H4 (cell line): Measurements from ENCODE around the gene KCNC3. TPM values are rescaled to one million over a fixed set of nuclear protein-coding genes. Genes with fewer than 3 reads are reported as not detected.

Source experiments
- DNase-seq: peaks from one replicate; pipeline ENCODE4 v3.0.0-alpha.2; 2015; ENCODE audit warnings: low spot score
- total RNA-seq: library from RNA; depleted of rRNA; stranded (reverse); fragments of >200 nt; shearing (Covaris generic); gene quantifications from 2 replicates; pipeline ENCODE4 v1.2.3, GENCODE V29; 2014

The KCNC3 gene
- total RNA-seq, 1 experiment from 2014 or later, result 0.06 TPM

GRCh38 chr19:50311723-50312635 lies 17.2 kb downstream of the KCNC3 start:
- peak; percentile 81 for DNase-seq

- DNase-seq, result no peak
Observed at GRCh38 chr19:50310759-50311465, 18.3 kb downstream of the KCNC3 start.

GRCh38 chr19:50309396-50310125 lies 19.6 kb downstream of the KCNC3 start:
- no peak for DNase-seq

DNA sequence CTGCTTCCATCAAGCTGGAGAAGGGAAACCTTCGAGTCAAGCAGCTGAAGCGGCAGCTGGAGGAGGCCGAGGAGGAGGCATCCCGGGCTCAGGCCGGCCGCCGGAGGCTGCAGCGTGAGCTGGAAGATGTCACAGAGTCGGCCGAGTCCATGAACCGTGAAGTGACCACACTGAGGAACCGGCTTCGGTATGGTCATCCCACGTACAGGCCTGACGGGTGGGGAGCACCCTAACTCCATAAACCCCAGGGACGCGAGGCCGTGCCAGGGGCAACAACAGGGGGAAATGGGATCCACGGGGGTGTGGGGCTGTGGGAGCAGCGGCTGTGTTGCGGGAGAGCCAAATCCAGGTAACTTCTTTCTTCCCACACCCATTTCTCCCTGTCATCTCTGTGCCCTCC lies 20.2 kb downstream of the KCNC3 start:
- no peak for DNase-seq

- no peak for DNase-seq
Observed at GRCh38 chr19:50303558-50303957, 25.6 kb downstream of the KCNC3 start.

GRCh38 chr19:50301607-50301971 lies 27.6 kb downstream of the KCNC3 start:
- no peak for DNase-seq

GRCh38 chr19:50300814-50301606 lies 28.2 kb downstream of the KCNC3 start:
- peak; percentile 91 for DNase-seq

- DNase-seq, result no peak
Observed at GRCh38 chr19:50300051-50300450, 29.1 kb downstream of the KCNC3 start.

DNA sequence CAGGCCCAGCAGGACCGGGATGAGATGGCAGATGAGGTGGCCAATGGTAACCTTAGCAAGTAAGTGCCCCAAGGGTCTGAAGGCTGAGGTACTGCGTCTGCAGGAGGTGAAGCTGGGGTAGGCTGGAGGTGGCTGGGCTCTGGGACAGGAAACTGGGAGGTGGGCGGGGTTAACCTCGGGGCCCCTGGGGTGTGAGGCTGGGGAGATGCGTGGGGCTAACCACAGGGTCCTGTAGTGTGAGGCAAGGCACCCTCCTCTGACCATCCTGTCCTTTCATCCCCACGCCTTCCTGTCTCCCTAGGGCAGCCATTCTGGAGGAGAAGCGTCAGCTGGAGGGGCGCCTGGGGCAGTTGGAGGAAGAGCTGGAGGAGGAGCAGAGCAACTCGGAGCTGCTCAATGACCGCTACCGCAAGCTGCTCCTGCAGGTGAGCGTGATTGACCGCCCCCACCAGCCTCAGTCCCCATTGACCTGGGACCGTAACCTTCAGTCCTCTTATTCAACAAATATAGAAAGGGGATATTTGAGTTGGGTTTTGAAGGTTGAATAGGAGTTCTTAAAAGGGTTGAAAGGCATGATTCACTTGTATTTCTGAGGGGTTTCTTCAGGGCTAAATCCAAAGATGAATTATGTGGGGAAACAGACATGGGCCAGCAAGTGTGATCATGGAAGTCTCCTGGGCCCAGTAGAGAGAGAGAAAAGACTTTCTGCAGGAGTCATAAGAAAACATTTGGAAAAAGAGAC lies 35.7 kb downstream of the KCNC3 start:
- no peak for DNase-seq

- no peak for DNase-seq
Observed at GRCh38 chr19:50292216-50292827, 36.9 kb downstream of the KCNC3 start.

DNA sequence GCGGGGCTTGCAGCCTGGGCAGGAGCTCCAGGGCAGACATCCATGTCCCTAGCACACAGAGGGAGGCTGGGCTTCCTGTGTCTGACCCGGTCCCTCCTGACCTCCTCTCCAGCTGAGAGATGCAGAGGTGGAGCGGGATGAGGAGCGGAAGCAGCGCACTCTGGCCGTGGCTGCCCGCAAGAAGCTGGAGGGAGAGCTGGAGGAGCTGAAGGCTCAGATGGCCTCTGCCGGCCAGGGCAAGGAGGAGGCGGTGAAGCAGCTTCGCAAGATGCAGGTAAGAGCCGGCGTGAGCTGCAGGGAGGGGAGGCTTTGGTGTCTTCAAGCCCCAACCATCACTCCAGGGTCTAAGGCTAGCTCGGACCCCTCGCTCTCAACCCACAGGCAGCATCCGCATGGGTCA lies 38.4 kb downstream of the KCNC3 start:
- no peak for DNase-seq

DNA sequence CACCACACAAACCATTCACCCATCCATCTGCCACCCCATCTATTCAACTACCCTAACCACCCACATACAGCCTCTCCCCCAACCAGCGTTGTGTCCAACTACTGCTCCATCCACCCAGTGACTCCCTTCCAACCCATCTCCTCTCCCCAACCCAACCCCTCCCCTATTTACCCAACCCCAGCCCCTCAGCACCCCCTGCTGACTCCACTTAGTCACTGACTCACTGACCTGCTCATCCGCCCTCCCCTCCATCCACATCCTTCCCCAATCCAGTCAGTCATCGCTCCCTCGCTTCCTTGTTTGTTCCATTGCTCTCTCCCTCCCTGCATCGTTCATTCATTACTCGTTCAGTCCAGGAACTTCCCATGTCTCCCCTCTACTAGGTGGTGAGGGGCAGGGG lies 39.2 kb downstream of the KCNC3 start:
- no peak for DNase-seq

GRCh38 chr19:50288954-50289353 lies 40.2 kb downstream of the KCNC3 start:
- no peak for DNase-seq

GRCh38 chr19:50287331-50287730 lies 41.8 kb downstream of the KCNC3 start:
- DNase-seq, result no peak

GRCh38 chr19:50286443-50286842 lies 42.7 kb downstream of the KCNC3 start:
- no peak for DNase-seq

GRCh38 chr19:50285833-50286232 lies 43.3 kb downstream of the KCNC3 start:
- DNase-seq, result no peak

DNA sequence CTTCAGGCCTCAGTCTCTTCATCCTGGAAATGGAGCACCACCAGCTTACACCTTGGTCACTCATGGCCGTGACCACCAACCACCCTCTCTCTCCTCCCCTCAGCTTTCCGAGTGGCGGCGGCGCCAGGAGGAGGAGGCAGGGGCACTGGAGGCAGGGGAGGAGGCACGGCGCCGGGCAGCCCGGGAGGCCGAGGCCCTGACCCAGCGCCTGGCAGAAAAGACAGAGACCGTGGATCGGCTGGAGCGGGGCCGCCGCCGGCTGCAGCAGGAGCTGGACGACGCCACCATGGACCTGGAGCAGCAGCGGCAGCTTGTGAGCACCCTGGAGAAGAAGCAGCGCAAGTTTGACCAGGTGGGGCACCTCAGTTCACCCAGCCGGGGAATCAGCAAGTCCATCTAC lies 47.7 kb downstream of the KCNC3 start:
- DNase-seq, result peak; percentile 7

- no peak for DNase-seq
Observed at GRCh38 chr19:50280983-50281382, 48.2 kb downstream of the KCNC3 start.

GRCh38 chr19:50280074-50280473 lies 49.1 kb downstream of the KCNC3 start:
- peak; percentile 2 for DNase-seq

GRCh38 chr19:50277966-50278580 lies 51.1 kb downstream of the KCNC3 start:
- DNase-seq, result no peak
